Measurements from ENCODE around the gene ABCA5. TPM values are rescaled to one million over a fixed set of nuclear protein-coding genes. Genes with fewer than 3 reads are reported as not detected.
A peak's percentile ranks its signal among the peaks of the same experiment; 100 is the strongest.

ABCA5 gene
- total and polyA plus RNA-seq, 9 of the 15 experiments (the other 6 are each of a cell fraction or from before 2014, with no cell fraction given), result 0.74 to 2.3 (median 1.4) TPM

GRCh38 chr17:69361156-69361555 is 34.2 kb upstream of the ABCA5 start:
- TF ChIP-seq ZNF12 (CRISPR knock-in tag; IDR thresholded peaks at IDR 0.05) (no peak), NFXL1 (CRISPR knock-in tag; IDR thresholded peaks at IDR 0.05) (no peak), MAFK (IDR thresholded peaks at IDR 0.05; ENCODE audit: low read length) (no peak)
- no peak for FAIRE-seq

GRCh38 chr17:69358688-69359596 is 32.0 kb upstream of the ABCA5 start:
- CTCF ChIA-PET (ENCODE audit: low intra/inter-chr PET ratio), result no interaction called here
- BruUV-seq (replicated peaks), result no TSS peak
- POLR2A ChIA-PET, result no interaction called here
- no peaks in the 10 kb centered on the region for H3K4me1 ChIP-seq (replicated peaks in 1 of 2; ENCODE audit: control insufficient read depth in 2 of 2, insufficient read depth in 2 of 2, low read length in 2 of 2)
- H3K79me2 ChIP-seq (ENCODE audit: control insufficient read depth, insufficient read depth, low read length), result no peaks in the 10 kb centered on the region
- H3K9me1 ChIP-seq (ENCODE audit: control insufficient read depth, insufficient read depth, low read length), result no peaks in the 10 kb centered on the region
- FAIRE-seq (no peak), ATAC-seq (no peak), DNase-seq (ENCODE audit: extremely low read depth in 1 of 4, low spot score in 3 of 4) (peak in 2 of 4 experiments; percentile 6 to 9)
- H3K27me3 ChIP-seq (ENCODE audit: control insufficient read depth in 2 of 2, insufficient read depth in 2 of 2, low read length in 2 of 2), result no peaks in the 10 kb centered on the region
- H4K20me1 ChIP-seq (replicated peaks; ENCODE audit: control insufficient read depth, insufficient read depth, low read length), result no peaks in the 10 kb centered on the region
- no peak overlapping the region for H3K9ac ChIP-seq (ENCODE audit: insufficient read depth in 1 of 2, low read depth in 2 of 2, low read length in 2 of 2)
- TF ChIP-seq FIP1L1 (IDR thresholded peaks at IDR 0.05; ENCODE audit: low read depth, low read length, poor library complexity, severe bottlenecking) (no peak), CTCF (IDR thresholded peaks at IDR 0.05 in 2 of 3, conservative IDR thresholded peaks at IDR 0.05 in 1 of 3; ENCODE audit: insufficient read depth in 2 of 3, low read depth in 1 of 3, low read length in 3 of 3) (0 out of 6 replicates have a peak, but pooled peaks have one; percentile 10 to 29 (median 13))
- no peak overlapping the region for H2AFZ ChIP-seq (ENCODE audit: low read depth, low read length)
- H3K4me3 ChIP-seq, result no peak overlapping the region
- WGBS (ENCODE audit: insufficient coverage, low coverage, missing lambda C conversion rate), result 0% methylated on average over 3 of the region's 3 CpGs
- in situ Hi-C loops (cut with MboI) (no loop called here), intact Hi-C loops (cut with micrococcal nuclease) (no loop called here)
- H3K4me2 ChIP-seq (ENCODE audit: insufficient read depth, low read length), result no peak overlapping the region
- no peaks in the 10 kb centered on the region for H3K36me3 ChIP-seq (ENCODE audit: control insufficient read depth, insufficient read depth, low read length)
- H3K9me3 ChIP-seq (replicated peaks; ENCODE audit: control insufficient read depth, insufficient read depth, low read depth, low read length), result no peaks in the 10 kb centered on the region
- H3K27ac ChIP-seq (ENCODE audit: extremely low read depth, low read depth, low read length), result no peak overlapping the region

More at GRCh38 chr17:69361156-69361555, 34.2 kb upstream of the ABCA5 start:
- H3K9me1 ChIP-seq (ENCODE audit: control insufficient read depth, insufficient read depth, low read length), result no peaks in the 10 kb centered on the region
- BruUV-seq (replicated peaks), result no TSS peak
- H3K27me3 ChIP-seq (ENCODE audit: control insufficient read depth in 2 of 2, insufficient read depth in 2 of 2, low read length in 2 of 2), result no peaks in the 10 kb centered on the region
- no peak overlapping the region for H3K9ac ChIP-seq (ENCODE audit: insufficient read depth in 1 of 2, low read depth in 2 of 2, low read length in 2 of 2)
- no peak overlapping the region for H3K4me3 ChIP-seq
- no peak overlapping the region for H3K27ac ChIP-seq (ENCODE audit: extremely low read depth, low read depth, low read length)
- no peaks in the 10 kb centered on the region for H3K36me3 ChIP-seq (ENCODE audit: control insufficient read depth, insufficient read depth, low read length)
- ATAC-seq (no peak), DNase-seq (ENCODE audit: extremely low read depth in 1 of 4, low spot score in 3 of 4) (no peak)
- no peaks in the 10 kb centered on the region for H3K4me1 ChIP-seq (replicated peaks in 1 of 2; ENCODE audit: control insufficient read depth in 2 of 2, insufficient read depth in 2 of 2, low read length in 2 of 2)
- intact Hi-C loops (cut with micrococcal nuclease) (no loop called here), in situ Hi-C loops (cut with MboI) (no loop called here)
- no peaks in the 10 kb centered on the region for H3K79me2 ChIP-seq (ENCODE audit: control insufficient read depth, insufficient read depth, low read length)
- ChIA-PET CTCF (ENCODE audit: low intra/inter-chr PET ratio) (no interaction called here), POLR2A (interaction anchor here (1.3 kb wide), 1 partner anchor 10 kb away, joined by 4 read pairs; no protein-coding TSS in a partner anchor)
- no peak overlapping the region for H2AFZ ChIP-seq (ENCODE audit: low read depth, low read length)
- H3K4me2 ChIP-seq (ENCODE audit: insufficient read depth, low read length), result no peak overlapping the region
- H3K9me3 ChIP-seq (replicated peaks; ENCODE audit: control insufficient read depth, insufficient read depth, low read depth, low read length), result no peaks in the 10 kb centered on the region
- H4K20me1 ChIP-seq (replicated peaks; ENCODE audit: control insufficient read depth, insufficient read depth, low read length), result no peaks in the 10 kb centered on the region
